Measurements from ENCODE around the gene FARP2.

DNA sequence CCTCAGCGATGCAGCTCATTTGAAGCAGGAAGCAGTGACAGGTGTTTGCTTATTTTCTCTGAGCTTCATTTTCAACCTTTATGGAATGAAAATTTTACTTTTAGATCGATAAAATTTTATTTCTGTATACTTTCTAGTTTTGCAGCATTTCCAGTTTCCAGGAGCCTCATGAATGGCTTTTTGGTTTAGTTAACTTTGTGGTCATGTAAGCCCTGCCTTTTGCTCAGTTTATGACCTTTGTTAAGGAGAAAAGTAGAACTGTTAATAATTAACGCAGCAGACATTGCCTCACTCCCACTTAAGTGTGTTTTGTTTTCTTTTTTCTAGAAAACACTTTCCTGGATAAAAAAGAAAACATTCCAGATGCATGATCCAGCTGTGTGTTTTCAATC is 4.4 kb upstream of the FARP2 start:
- no peak for TF ChIP-seq CTCF (conservative IDR thresholded peaks at IDR 0.05; ENCODE audit: low read length)
- TF ChIP-seq EZH2phosphoT487 (IDR thresholded peaks at IDR 0.05; ENCODE audit: borderline replicate concordance): no peak

Data from Loucy (cell line).